D721Med (cell line): ENCODE results near the gene DRAM2.
"Not testable (repeated sequence)": the region's sequence is repeated elsewhere in the genome, so short reads cannot be mapped to it uniquely, and the experiment has no call there.

ENCODE experiments used
- DNase-seq: peaks from one replicate; pipeline ENCODE4 v3.0.0; 2011; ENCODE audit warnings: low spot score; ENCODE audit not compliant: insufficient read length
- FAIRE-seq: peaks from 2 replicates; lab custom pipeline; 2011; peaks lifted over from hg19 to GRCh38; lab: Jason Lieb, UNC
- TF ChIP-seq, protein P1 (sequence below): IDR thresholded peaks from 2 replicates; pipeline ENCODE4 v1.5.1; 2012; ENCODE audit warnings: mild to moderate bottlenecking, control low read depth; ENCODE audit not compliant: insufficient read depth; ENCODE audit errors: missing control alignments

The DRAM2 gene

DNA sequence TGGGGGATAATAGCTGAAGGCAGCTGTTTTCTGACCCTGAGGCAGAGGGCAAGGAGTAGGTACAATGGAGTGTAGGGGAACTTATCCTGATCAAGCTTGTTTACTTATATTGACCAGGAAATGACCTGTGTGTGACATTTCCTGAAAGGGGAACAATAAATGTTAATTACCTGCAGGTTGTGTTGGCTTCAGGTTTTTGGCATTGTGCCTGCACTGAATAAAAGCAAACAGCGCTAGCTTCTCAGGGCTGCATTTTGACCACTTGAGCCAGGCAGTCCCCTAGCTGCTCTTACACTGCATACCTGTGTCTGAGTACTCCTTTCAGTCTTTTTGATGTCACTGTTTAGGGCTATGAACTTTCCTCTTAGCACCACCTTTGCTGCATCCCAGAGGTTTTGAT lies 40.6 kb downstream of the DRAM2 start:
- no peak for DNase-seq
- no peak for FAIRE-seq

DNA sequence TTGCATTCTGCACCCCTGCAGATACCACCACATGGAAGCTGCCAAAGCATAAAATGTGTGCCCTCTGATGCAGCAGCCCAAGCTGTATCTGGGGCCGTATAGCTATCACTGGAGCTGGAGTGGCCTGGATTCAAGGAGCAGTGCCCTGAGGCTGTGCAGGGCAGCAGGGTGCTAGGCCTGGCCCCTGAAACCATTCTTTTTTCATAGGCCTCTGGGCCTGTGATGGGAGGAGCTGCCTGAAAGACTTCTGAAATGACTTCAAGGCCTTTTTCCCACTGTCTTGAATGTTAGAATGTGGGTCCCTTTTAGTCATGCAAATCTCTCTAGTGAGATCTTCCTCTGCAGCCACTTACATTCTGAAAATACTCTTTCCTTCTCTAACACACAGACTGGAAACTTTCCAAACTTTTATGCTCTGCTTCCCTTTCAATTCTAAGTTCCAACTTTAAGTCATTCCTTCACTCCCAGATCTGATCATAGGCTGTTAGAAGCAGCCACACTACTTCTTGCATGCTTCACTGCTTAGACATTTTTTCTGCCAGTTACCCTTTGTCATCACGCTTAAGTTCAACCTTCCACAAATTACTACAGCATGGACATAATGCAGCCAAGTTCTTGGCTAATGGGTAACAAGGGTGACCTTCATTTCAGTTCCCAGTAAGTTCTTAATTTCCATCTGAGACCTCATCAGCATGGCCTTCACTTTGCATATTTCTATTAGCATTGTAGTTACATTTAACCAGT lies 42.4 kb downstream of the DRAM2 start:
- TF ChIP-seq, protein P1, sequence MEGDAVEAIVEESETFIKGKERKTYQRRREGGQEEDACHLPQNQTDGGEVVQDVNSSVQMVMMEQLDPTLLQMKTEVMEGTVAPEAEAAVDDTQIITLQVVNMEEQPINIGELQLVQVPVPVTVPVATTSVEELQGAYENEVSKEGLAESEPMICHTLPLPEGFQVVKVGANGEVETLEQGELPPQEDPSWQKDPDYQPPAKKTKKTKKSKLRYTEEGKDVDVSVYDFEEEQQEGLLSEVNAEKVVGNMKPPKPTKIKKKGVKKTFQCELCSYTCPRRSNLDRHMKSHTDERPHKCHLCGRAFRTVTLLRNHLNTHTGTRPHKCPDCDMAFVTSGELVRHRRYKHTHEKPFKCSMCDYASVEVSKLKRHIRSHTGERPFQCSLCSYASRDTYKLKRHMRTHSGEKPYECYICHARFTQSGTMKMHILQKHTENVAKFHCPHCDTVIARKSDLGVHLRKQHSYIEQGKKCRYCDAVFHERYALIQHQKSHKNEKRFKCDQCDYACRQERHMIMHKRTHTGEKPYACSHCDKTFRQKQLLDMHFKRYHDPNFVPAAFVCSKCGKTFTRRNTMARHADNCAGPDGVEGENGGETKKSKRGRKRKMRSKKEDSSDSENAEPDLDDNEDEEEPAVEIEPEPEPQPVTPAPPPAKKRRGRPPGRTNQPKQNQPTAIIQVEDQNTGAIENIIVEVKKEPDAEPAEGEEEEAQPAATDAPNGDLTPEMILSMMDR = no peak
- FAIRE-seq (no peak), DNase-seq (no peak)

More for the DNA sequence above, 40.6 kb downstream of the DRAM2 start:
- TF ChIP-seq, protein P1 = no peak

DNA sequence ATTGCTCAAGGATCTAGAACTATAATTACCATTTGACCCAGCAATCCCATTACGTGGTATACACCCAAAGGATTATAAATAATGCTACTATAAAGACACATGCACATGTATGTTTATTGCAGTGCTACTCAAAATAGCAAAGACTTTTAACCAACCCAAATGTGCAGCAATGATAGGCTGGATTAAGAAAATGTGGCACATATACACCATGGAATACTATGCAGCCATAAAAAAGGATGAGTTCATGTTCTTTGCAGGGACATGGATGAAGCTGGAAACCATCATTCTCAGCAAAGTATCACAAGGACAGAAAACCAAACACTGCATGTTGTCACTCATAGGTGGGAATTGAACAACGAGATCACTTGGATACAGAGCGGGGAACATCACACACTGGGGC lies 44.5 kb downstream of the DRAM2 start:
- not testable (repeated sequence) for DNase-seq, FAIRE-seq

DNA sequence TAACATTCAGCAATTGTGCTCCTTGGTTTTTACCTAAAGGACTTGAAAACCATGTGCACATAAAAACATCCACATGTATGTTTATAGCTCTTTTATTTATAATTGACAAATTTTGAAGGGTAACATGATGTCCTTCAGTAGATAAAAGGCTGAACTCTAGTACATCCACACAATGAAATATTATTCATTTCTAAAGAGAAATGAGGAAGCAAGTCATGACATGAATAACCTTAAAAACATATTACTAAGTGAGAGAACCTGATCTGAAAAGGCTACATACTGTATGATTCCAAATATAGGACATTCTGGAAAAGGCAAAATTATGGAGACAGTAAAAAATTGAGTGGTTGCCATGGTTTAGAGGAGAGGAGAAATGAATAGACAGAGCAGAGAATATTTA lies 50.3 kb downstream of the DRAM2 start:
- FAIRE-seq (no peak), DNase-seq (no peak)
- TF ChIP-seq, protein P1 = no peak

DNA sequence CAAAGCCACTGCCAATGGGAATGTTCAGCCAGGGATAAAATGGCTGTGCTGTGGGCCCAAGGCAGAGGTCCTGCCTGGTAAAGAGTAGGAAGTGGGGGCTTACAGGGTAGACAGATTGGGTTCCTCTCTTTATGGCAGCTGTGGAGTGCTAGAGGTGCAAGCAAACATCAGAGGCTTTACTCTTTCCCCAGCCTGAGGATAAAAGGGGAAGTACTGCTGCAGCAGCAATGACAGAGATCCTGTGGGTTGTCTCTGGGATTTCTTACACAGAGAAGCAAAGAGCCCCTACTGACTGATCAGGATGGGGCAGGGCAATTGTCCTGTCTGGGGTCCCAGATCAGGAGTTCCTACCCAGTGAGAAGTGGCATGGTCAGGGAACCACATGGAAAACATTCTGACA lies 54.2 kb downstream of the DRAM2 start:
- TF ChIP-seq, protein P1 = no peak
- DNase-seq (no peak), FAIRE-seq (no peak)

DNA sequence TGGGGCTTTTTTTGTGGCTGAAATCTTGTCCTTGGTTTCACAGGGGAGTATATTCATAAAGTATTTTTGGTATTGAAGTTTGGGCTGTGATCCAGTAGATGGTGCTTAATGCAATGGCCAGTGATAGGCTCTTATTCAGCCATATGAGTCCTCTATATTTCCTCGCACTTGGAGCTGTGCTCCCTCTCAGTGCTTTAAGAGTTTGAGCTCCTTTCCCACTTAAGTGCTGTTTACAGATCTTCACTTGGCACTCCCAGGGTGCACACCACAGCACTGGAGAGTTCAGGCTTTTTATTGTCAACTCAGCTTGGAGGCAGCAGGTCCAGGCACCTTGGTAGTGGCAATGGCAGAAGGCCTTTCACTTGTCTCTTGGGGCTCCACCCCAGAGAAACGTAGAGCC lies 54.9 kb downstream of the DRAM2 start:
- no peak for FAIRE-seq
- TF ChIP-seq, protein P1 = no peak
- DNase-seq = no peak

DNA sequence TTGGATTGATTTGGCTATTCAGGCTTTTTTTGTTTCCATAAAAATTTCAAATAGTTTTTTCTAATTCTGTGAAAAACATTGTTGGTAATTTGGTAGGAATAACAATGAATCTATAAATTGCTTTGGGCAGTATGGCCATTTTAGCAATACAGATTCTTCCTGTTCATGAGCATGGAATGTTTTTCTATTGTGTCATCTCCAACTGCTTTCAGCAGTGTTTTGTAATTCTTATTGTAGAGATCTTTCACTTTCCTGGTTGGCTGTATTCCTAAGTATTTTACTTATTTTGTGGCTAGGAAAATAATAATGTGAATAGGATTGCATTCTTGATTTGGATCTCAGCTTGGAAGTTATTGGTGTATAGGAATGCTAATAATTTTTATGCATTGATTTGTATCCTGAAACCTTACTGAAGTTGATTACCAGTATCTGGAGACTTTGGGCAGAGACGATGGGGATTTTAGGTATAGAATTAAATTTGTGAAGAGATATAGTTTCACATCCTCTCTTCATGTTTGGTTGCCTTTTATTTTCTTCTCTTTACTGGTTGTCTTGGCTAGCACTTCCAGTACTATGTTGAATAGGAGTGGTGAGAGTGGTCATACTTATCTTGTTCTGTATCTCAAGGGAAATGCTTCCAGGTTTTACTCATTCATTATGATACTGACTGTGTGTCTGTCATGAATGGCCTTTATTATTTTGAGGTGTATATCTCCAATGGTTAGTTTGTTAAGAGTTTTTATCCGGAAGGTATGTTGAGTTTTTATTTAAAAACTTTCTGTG lies 57.3 kb downstream of the DRAM2 start:
- DNase-seq (no peak), FAIRE-seq (no peak)
- TF ChIP-seq, protein P1 = no peak

DNA sequence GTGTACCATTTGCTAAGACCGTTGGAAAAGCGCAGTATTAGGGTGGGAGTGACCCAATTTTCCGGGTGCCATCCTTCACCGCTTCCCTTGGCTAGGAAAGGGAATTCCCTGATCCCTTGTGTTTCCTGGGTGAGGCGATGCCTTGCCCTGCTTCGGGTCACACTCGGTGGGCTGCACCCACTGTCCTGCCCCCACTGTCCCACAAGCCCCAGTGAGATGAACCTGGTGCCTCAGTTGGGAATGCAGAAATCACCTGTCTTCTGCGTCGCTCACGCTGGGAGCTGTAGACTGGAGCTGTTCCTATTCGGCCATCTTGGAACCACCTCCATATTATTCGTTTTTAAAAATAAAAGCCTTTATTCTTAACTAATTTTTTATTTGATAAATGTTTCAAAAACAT lies 60.6 kb downstream of the DRAM2 start:
- FAIRE-seq = not testable (repeated sequence)

DNA sequence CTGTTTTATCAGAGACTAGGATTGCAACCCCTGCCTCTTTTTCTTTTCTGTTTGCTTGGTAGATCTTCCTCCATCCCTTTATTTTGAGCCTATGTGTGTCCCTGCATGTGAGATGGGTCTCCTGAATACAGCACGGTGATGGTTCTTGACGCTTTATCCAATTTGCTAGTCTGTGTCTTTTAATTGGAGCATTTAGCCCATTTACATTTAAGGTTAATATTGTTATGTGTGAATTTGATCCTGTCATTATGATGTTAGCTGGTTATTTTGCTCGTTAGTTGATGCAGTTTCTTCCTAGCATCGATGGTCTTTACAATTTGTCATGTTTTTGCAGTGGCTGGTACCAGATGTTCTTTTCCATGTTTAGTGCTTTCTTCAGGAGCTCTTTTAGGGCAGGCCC lies 62.6 kb downstream of the DRAM2 start:
- DNase-seq, FAIRE-seq: not testable (repeated sequence)

More for the DNA sequence above, 60.6 kb downstream of the DRAM2 start:
- not testable (repeated sequence) for DNase-seq
